Kidney glomerular epithelial cell (primary cell): ENCODE results near the gene ADGRD1.

ENCODE experiments used
- DNase-seq: peaks from one replicate; lab custom pipeline; 2025; lab: John Stamatoyannopoulos, UW

Gene ADGRD1

DNA sequence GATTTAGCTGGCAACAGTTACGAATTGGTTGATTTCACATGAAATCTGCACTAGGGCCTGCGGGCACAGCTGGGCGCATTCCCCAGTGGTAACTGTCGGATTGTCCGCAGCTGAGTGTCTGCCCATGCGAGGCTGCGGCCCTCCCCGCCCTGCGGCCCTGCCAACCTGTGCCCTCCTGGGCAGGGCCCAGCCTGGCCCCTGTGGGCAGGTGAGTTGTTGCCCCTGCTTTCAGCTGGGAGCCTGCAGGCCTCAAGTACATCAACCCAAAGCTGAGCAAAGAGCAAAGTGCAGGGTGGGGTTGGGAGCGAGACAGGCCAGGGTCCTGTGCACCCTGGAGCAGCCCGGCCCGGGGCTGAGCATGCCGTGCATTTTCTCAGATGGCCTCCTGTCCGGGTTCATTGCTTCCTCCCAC is 89.1 kb downstream of the ADGRD1 start:
- DNase-seq = no peak

DNA sequence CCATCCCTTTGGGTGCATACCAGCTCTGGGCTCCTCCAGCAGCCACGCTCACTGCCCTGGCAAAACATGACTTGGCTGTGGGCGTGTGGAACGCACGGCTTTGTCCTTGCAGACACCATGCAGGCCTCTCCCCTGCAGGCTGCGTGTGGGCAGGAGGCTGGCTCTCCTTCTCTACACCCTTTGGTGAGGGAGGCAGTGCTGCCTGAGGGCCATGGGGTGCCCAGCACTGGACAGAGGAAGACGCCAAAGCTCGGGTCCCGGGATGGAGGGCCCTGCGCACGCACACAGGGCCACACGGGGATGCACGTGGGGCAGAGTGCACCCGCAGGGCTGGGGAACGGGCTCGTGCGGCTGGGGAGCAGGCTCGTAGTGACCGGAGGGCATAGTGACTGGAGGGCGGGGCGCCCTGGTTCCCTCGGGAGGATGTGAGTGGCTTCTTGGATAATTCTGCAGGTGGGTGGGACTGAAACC is 89.7 kb downstream of the ADGRD1 start:
- DNase-seq = no peak

DNA sequence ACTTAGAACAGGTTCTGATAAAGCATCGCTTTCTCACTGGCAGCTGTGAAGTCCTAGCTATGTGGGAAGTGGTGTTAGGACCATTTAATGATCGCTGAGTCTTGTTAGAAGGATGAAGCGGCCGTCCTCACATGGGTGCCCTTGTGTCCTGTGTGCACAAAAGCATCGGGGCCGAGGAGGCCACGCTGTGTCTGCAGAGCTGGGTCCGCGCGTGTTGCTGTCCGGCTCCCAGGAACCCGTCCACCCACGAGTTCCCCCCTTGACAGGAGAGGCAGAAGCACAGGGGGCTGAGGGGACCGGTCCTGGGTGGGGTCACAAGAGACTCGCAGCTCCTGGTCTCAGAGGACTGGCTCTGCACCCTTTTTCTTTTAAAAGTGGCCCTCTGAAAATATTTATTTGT is 90.4 kb downstream of the ADGRD1 start:
- no peak for DNase-seq

DNA sequence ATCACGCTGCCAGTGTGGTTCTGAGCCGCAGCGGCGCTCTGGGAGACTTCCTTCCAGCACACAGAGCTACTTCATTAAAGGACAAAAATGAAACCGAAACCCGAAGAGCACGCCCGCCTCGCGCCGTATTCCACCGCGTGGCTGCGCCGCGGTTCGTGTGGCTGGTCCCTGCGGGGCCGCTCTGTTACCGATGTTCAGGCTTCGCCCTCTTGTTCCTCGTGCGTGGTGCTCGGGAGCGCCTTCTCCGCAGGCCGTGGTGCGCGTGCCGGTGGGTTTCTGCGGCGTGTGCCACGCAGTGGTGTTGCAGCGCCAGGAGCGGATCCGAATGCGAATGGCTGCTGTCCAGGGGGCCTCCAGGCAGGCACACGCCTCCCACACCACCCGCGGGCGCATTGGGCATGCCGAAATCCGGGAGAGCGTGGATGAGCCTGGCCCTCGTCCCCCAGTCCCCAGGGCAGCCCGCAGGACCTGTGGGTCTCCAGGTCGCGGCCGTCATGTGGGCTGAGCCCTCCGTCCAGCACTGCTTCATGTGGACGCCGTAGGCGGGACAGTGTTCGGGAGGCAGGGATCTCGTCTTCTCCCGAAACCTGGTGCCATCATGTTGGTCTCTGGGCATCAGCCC is 91.2 kb downstream of the ADGRD1 start:
- DNase-seq = no peak

DNA sequence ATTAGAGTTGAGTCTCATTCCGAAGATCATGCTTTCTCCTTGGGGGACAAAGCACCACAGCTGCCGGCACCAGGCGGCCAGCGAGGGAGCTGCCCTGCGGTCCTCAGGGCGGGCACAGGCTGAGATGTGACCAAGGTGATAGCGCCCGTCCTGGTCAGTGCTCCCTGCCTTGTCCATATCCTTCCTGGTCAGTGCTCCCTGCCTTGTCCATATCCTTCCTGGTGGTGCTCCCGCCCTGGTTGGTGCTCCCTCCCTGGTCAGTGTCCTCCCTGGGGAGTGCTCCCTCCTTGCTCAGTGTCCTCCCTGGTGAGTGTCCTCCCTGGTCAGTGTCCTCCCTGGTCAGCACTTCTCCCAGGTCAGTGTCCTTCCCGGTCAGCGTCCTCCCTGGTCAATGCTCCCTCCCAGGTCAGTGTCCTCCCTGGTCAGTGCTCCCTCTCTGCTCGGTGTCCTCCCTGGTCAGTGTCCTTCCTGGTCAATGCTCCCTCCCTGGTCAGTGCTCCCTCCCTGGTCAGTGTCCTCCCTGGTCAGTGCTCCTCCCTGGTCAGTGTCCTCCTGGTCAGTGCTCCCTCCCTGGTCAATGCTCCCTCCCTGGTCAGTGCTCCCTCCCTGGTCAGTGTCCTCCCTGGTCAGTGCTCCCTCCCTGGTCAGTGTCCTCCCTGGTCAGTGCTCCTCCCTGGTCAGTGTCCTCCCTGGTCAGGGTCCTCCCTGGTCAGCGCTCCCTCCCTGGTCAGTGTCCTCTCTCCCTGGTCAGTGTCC is 92.2 kb downstream of the ADGRD1 start:
- no peak for DNase-seq

DNA sequence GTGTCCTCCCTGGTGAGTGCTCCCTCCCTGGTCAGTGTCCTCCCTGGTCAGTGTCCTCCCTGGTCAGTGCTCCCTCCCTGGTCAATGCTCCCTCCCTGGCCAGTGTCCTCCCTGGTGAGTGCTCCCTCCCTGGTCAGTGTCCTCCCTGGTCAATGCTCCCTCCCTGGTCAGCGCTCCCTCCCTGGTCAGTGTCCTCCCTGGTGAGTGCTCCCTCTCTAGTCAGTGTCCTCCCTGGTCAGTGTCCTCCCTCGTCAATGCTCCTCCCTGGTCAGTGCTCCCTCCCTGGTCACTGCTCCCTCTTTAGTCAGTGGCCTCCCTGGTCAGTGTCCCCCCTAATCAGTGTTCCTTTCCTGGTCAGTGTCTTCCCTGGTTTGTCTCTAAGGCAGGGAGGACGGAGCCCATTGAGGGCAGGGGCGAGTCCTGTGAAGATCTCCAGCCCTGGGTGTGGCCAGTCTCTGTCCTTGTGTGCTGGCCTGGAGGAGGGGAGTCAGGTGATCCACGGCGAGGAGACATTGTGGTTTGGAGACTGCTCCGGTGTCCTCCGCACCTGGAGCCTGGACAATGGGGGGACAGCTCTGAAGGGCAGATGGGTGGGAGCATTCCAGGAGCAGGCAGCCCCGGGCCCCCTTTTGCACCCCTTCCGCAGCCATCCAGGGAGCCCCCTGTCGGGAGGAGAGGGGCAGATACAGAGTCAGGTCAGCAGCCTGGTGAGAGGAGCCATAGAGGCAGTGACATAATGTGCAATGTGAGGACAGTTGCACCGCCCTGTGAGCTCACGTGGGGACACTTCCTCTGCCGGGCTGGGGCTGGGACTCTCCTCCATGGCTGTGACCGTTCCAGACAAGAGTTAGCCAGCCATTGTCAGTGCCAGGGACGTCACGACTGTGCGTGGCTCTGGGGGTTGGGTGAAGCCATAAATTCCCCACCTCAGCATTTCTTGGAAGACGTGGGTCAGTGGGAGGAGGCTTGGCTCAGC is 93.4 kb downstream of the ADGRD1 start:
- no peak for DNase-seq

DNA sequence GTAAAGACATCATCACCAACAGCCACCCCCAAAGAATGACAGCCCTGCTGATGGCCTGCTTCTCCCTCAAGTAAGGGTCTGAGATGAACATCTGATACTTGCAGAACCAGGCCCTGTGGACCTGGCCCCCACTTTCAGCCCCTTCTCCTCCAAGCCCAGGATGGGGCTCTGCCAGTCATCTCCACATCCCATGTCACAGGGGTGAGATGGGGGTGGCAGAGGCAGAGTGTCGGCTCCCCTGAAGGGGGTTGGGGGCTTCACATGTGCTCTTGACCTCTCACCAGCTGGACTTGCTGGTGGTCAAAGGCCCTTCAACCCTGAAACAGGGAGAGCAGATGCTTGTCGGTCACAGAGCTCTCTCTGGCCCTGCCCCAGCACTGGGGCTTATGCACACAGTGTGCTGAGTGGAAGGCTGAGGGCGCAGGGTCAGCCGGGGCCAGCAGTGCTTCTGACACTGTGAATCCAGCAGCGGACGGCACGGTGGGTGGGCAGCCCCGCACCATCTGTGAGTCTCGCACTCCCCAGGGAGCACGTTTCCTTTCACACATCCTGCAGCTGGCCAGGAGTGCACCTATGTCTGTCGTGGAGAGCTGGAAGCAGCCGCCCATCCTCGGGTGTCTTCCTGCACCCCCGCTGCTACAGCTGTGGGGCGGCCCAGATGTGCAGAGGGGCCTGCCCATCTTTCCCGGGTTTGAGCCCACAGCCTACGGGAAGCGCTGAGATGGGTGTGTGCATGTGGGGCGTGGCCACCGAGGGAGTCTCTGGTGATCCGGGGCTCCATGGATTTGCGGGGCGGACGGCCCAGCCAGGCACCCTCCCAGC is 94.3 kb downstream of the ADGRD1 start:
- DNase-seq = no peak

DNA sequence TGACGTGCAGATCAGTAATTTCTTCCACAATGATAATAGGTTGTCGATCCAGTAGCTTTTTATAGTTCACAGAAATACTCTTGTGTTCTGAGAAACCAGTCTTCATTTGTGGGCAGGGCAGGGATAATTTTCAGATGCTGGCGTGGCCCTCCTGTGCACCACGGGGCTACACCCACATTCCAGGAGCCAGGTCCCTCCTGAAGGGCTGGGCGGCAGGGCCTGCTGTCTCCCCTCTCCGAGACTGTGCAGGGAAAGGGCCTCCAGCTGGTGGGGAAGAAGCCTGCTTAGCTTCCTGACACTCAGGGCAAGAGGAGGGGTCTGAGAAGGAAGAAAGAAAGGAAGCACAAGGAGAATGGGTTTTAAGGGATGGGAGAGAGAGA is 94.9 kb downstream of the ADGRD1 start:
- no peak for DNase-seq

DNA sequence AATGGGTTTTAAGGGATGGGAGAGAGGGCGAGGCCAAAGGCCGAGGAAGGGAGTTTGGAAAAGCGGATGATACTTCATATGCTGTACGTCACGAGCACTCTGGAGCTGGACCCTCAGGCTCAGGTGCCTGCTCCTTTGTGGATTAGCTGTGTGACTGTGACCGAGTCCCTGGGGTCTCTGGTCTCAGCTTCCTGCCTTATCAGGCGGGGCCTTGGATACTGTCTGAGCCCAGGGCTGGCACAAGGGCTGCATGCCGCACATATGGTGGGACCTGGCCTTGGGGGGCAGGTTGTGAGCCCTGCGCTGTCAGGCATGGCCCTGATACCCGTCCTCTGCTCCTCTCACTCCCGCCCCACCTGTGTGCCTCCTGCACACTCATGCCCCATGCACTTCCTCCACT is 95.3 kb downstream of the ADGRD1 start:
- DNase-seq = no peak

DNA sequence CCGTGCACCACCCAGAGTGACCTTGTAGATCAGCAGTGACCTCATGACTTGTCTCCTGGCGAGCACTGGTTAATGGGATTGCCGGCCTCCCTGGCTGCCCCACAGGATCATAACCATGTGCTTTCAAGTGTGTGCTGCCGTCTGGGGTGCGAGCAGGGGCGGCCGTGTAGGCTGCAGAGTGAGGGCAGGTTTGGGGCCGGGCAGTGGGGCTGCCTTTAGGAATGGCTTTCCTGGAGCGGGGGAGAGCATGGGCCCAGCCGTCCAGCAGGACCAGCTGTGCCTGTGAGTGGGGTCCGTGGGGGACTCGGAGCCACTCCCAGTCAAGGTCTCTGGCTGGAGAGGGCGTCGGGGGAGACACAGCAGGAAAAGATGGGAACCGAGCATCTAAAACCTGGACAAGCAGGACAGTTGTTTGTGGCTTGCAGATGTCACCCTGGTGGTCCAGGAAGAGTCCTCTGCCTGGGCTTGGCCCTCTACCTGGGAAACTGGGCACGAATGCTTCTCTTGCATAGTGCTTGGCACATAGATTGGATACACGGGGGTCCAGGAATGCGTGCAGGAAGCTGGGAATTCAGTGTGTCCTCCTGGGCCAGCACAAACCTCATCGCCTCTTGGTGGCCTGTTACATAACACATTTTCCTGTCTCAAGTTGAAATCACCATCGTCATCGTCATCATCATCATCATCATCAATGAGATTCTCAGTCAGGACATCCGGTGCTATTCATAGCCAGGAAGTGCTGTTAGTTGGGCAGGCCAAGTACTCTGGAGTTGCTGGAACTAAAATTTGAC is 96.0 kb downstream of the ADGRD1 start:
- no peak for DNase-seq

DNA sequence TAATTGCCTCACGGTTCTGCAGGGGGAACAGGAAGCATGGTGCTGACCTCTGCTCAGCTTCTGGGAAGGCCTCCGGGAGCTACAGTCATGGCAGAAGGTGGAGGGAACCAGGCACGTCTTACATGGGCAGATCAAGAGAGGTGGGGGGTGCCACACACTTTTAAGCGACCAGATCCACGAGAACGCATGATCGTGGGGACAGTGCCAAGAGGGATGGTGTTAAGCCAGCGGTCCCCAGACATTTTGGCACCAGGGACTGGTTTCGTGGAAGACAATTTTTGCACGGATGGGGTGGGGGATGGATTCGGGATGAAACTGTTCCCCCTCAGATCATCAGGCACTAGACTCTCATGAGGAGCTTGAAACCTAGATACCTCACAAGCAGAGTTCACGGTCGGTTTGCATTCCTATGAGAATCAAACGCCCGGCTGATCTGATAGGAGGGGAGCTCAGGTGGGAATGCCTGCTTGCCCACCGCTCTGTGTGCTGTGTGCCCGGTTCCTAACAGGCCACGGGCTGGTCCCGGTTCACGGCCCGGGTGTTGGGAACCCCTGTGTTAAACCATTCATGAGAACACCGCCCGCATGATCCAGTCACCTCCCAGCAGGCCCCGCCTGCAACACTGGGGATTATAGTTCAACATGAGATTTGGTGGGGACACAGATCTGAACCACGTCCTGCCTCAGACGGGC is 96.9 kb downstream of the ADGRD1 start:
- DNase-seq = no peak

DNA sequence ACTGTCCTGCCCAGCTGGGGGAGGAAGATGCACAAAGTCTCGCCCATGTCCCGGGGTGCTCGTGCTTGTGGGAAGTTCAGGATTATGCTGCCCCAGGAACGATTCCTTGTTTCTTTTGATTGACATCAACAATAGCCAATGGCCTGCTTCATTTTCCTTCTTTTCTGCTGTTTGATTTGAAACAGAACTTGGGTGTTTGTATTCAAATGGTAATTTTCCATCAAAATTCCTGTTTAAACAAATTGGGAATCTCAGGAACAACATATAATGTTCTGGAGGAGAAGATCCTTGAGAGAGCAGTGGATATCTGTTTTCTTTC is 97.4 kb downstream of the ADGRD1 start:
- DNase-seq = no peak

DNA sequence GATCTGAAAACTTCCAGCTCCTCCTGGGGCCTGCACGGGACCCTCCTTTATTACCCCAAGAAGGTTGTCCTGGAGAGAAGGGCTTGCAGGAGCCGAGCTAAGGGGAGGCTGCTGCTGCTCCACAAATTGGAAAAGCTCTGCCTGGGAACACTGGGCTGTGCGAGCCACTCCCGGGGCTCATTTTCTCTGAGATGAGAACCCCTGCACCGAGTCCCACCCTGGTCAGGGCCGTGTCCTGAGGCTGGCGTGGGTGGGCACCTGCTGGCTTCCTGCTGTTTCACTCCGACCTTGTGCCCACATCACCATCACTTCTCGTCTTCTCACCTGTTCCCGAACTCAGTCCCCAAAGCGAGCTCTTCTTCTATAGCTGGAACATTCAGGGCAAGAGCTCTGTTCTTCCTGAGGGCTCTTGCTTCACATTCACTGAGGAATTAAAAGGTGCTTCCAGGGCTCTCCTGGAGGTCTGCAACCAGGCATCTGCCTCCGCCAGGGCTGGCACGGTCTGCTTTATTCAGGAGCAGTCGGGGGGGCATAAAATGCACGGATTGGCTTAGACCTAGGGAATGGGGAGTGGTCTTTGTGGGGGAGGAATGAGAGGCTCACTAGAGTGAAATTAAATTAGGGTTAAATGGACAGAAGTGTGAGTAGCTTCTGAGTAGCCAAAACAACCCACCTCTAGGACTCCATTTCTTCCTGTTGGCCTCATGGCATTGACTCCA is 98.5 kb downstream of the ADGRD1 start:
- no peak for DNase-seq

DNA sequence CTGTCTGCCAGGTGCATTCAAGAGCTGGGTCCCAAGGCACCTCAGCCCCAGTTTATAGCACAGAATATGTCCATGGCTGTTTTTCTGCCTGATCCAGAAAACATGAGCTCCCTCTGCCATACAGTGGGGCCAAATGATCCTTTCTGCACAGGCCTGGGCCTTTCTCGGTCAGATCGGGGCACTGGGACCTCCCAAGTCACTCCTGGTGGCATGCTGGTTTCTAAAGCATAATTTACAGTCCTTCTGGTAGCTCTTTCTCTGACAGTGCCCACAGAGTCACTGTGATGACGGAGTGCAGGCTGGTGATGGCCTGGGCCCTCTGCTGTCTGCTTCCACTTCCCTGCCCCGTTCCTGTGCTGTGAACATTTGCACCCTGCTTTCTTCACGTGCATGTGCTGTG is 99.2 kb downstream of the ADGRD1 start:
- DNase-seq = no peak

DNA sequence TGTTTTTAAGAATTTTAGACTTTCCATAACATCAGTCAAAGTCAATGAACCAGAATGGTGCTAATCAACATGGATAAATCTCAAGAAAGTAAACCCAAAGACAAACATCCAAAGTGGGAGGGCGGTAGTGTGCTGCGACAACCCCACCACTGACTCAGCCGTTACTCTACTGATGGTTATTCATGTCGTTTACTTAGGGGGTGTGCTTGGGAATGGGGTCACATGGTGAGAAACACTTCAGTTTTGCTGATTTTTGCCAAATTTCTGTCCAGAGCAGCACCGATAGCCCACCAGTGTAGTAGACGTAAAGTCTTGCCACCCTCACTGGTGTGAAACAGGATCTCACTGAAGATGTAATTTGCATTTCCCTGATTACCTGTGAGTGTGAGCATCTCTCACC is 99.9 kb downstream of the ADGRD1 start:
- no peak for DNase-seq

DNA sequence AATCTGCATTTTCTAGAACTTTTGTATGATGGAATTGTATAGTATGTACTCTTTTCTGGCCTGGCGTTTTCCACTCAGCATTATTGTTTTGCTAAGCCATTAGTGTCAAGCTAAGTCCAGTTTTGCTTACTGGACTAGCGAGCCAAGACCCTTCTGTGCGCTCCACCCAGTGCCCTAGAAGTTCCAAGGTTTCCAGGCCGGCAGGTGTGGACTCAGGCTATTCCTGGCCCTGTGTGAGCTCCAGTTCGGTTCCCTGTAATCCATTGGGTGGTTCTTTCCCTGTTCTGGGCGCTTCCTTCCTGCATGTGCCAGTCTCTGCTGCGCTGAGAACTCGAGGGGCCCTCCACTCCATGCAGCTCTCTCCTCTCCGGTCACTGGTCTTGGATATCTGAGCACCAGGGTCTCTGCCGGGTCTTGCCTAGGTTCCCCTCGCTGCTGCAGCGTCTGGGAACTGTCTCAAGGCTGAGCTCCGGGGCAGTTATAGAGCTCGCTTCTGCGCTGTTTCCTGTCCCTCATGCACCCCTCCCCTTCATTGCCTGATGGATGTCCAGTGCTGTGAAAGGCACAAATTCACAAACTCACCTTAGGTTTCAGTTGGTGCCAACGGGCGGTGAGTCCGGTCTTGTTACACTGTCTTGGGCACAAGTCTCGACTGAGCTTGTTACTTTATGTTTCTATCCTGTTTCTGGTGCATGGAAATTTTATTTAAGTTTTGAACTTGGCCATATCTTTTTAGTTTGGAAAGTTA is 100.8 kb downstream of the ADGRD1 start:
- DNase-seq = no peak

DNA sequence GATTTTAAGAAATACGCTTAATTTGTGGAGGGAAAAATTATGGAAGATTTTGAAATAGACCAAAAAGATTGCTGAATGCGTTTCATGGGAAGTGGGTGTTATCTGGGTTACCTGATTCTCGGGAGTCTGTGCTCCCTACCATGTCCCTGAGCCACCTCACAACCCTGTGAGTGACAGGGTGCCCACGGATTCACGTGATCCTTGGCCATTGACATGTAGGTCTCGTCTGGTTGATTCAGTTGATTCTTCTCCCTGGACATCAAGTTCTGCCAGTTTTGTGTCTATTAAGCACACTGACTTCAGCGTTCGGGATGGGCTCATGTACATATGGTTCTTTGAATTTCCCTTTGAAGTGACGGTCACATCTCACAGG is 101.4 kb downstream of the ADGRD1 start:
- DNase-seq = no peak

DNA sequence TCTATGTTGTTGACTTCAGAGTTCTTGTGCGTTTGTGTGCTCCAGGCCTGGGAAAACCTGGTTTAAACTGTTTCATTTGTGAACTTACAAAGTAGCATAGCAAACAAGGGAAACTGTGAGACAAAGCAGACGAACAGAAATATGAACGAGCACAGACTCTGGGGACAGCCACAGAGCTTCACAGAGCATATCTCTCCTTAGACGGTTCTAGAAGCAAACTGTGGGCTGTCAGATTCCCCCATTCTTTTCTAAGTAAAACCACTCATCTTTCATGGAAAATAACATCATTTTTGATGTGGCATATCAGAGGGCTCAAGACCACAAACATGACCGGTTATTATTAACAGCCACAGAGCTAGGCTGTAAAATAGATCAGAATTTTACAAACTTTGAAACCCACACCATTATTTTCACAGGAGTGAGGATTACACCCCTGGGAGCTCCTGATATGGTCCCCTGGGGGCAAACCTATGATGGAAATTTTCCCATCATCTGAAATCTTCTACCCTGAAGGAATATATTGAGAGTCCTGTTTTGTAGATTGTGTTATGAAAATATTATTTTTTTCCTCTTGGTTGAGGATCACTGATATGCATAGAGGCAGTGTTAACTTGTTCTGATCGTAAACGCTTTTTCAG is 102.0 kb downstream of the ADGRD1 start:
- no peak for DNase-seq

DNA sequence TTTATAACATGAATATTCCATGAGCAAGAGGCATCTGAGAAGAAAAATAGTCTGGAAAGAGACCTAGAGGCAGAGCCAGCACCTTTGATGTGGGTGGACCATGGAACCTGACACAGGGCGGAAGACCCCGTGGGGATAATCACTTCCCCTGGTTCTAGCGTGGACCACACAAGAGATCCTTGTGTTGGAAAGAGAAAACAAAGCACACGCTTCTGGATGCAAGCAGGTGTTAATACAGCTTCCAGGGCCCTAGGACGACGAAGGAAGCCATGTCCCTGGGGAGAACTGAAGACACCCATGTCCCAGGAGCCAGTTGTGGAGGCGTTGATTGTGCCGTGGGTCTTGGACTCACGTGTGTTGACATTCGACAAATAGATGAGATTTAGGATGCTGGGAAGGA is 102.9 kb downstream of the ADGRD1 start:
- no peak for DNase-seq
